CD4-positive, alpha-beta T cell (primary cell): ENCODE results near the gene PRDM16. TPM values are rescaled to one million over a fixed set of nuclear protein-coding genes. Genes with fewer than 3 reads are reported as not detected.

Experiments used
- ATAC-seq: fragments of 200-7000 bp; cut with Tn5 transposase; one replicate; pipeline ENCODE4 v1.10.0; 2022; ENCODE audit warnings: mild to moderate bottlenecking; ENCODE audit not compliant: poor library complexity
- CTCF ChIA-PET: fragments of 350-600 bp; sonication (Branson Sonifier 250); formaldehyde crosslinking; loops from one replicate; lab custom pipeline; 2021; ENCODE audit warnings: antibody characterized with exemption, inconsistent platforms; lab: Charles Lee
- POLR2A ChIA-PET: fragments of 350-600 bp; sonication (Branson Sonifier 250); formaldehyde crosslinking; loops from one replicate; lab custom pipeline; 2021; ENCODE audit warnings: antibody characterized with exemption, inconsistent platforms; lab: Charles Lee
- DNase-seq, 14 experiments: peaks; one replicate each; pipeline ENCODE4 v3.0.0-alpha.2; 2013 to 2020; ENCODE audit warnings: mixed read lengths in 2 of 14
- H3K27ac ChIP-seq, 2 donors: one replicate each; pipeline versions ENCODE4 v1.5.1 to v1.7.0; 2013; ENCODE audit warnings: low read length in 2 of 2, low read depth in 1 of 2, mild to moderate bottlenecking in 1 of 2
- H3K27me3 ChIP-seq, 2 experiments: 1 replicate in 1 of 2; 2 replicates in 1 of 2; pipeline versions ENCODE4 v1.6.1 to v1.7.0; 2013; ENCODE audit warnings: low read length in 2 of 2, control low read depth in 1 of 2, mild to moderate bottlenecking in 1 of 2, moderate library complexity in 1 of 2; ENCODE audit not compliant: insufficient read depth in 2 of 2, control insufficient read depth in 1 of 2
- H3K36me3 ChIP-seq: one replicate; pipeline ENCODE4 v1.6.1; 2013; ENCODE audit warnings: low read length, control low read depth; ENCODE audit not compliant: insufficient read depth
- H3K4me1 ChIP-seq: one replicate; pipeline ENCODE4 v1.6.1; 2013; ENCODE audit warnings: low read length, control low read depth; ENCODE audit not compliant: insufficient read depth
- H3K4me3 ChIP-seq: one replicate; pipeline ENCODE4 v1.5.1; 2013; ENCODE audit warnings: mild to moderate bottlenecking, low read length, moderate library complexity
- H3K9me3 ChIP-seq, 2 experiments: 1 replicate in 1 of 2; 2 replicates in 1 of 2; pipeline versions ENCODE4 v1.6.1 to v1.7.0; 2013; ENCODE audit warnings: low read length in 2 of 2, mild to moderate bottlenecking in 2 of 2, control low read depth in 1 of 2, moderate library complexity in 1 of 2; ENCODE audit not compliant: control insufficient read depth in 1 of 2, insufficient read depth in 1 of 2
- H3K27ac Mint-ChIP-seq: one replicate; pipeline ENCODE4 v1.8.0; 2020; ENCODE audit warnings: mixed read lengths
- H3K27me3 Mint-ChIP-seq: one replicate; pipeline ENCODE4 v1.8.0; 2021; ENCODE audit warnings: mixed read lengths
- H3K36me3 Mint-ChIP-seq: one replicate; pipeline ENCODE4 v1.8.0; 2021; ENCODE audit warnings: low read depth, mixed read lengths
- H3K4me1 Mint-ChIP-seq: one replicate; pipeline ENCODE4 v1.8.0; 2021; ENCODE audit warnings: low read depth, mixed read lengths
- H3K4me3 Mint-ChIP-seq: one replicate; pipeline ENCODE4 v1.8.0; 2020; ENCODE audit warnings: mild to moderate bottlenecking, mixed read lengths
- H3K9me3 Mint-ChIP-seq: one replicate; pipeline ENCODE4 v1.8.0; 2020; ENCODE audit warnings: mixed read lengths
- intact Hi-C, 2 experiments: fragments of 100-400 bp; cut with DNase I in 1 of 2; cut with micrococcal nuclease in 1 of 2; formaldehyde crosslinking; loops; one replicate each; pipeline versions ENCODE4 v1.15.1 to v1.9.0; 2023 to 2025; cut with DNase I, micrococcal nuclease
- total RNA-seq, 174 experiments: library from RNA in 2 of 174; stranded (reverse) in 2 of 174; gene quantifications; one replicate each; pipeline ENCODE4 v1.2.3 and lab custom pipeline; 2021 to 2026
- TF ChIP-seq, protein P1 (sequence below): fragments of 200-600 bp; IDR thresholded peaks from one replicate; pipeline ENCODE4 v1.8.0; 2022; ENCODE audit warnings: antibody characterized with exemption, mild to moderate bottlenecking

Gene PRDM16
- total RNA-seq, 2 experiments from 2014 or later = not detected

DNA sequence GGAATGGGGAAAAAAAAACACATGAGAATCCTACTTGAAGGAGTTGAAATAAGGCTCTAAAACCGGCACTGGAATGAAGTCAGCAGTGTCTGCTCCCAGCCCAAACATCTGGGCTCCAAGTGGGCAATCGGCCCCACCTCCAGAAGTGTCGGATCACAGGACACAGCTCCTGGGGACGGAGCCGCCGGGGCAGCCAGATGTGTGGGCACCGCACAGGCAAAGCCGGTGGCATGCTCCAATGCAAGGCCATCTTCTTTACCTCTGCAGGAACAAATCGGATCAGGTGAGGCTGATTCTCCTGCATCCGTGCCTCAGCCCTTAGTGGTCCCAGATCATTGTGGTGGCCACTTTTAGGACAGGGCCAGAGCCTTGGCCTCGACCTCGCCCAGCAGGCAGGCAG is 156.7 kb downstream of the PRDM16 start:
- Histone ChIP-seq H3K4me3 (no peak overlapping the region), H3K4me1 (no peaks in the 10 kb centered on the region), H3K27me3 (no peaks in the 10 kb centered on the region), H3K27ac (no peak overlapping the region), H3K9me3 (no peaks in the 10 kb centered on the region), H3K36me3 (no peaks in the 10 kb centered on the region)
- Mint-ChIP-seq H3K4me3 (no peak overlapping the region), H3K36me3 (no peaks in the 10 kb centered on the region), H3K27ac (no peak overlapping the region), H3K27me3 (no peaks in the 10 kb centered on the region), H3K4me1 (no peaks in the 10 kb centered on the region), H3K9me3 (no peaks in the 10 kb centered on the region)
- intact Hi-C loops = no loop called here
- POLR2A ChIA-PET = no interaction called here
- TF ChIP-seq, protein P1, sequence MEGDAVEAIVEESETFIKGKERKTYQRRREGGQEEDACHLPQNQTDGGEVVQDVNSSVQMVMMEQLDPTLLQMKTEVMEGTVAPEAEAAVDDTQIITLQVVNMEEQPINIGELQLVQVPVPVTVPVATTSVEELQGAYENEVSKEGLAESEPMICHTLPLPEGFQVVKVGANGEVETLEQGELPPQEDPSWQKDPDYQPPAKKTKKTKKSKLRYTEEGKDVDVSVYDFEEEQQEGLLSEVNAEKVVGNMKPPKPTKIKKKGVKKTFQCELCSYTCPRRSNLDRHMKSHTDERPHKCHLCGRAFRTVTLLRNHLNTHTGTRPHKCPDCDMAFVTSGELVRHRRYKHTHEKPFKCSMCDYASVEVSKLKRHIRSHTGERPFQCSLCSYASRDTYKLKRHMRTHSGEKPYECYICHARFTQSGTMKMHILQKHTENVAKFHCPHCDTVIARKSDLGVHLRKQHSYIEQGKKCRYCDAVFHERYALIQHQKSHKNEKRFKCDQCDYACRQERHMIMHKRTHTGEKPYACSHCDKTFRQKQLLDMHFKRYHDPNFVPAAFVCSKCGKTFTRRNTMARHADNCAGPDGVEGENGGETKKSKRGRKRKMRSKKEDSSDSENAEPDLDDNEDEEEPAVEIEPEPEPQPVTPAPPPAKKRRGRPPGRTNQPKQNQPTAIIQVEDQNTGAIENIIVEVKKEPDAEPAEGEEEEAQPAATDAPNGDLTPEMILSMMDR = no peak
- ATAC-seq (no peak), DNase-seq (no peak)
- CTCF ChIA-PET = no interaction called here

DNA sequence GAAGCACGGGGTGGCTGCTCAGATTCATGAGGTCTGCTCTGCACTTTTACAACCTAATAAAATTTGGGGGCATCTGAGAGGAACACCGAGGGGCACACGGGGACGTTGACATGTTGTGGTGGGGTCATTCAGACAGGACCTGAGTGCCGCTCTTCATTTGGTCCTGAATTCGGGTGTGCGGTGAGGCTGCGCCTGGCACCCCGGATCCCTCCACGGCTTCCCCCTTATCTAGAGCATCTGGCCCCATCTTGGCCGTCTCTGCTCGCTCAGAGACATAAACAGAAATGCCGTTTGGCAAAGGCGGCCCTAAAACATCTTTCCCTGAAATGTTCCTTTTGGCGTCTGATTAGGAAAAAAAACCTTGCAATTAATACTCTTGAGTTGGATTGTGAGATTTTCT is 157.2 kb downstream of the PRDM16 start:
- H3K9me3 ChIP-seq = no peaks in the 10 kb centered on the region
- H3K4me3 ChIP-seq = no peak overlapping the region
- ChIA-PET CTCF (no interaction called here), POLR2A (no interaction called here)
- no peaks in the 10 kb centered on the region for H3K27me3 ChIP-seq
- Mint-ChIP-seq H3K4me1 (no peaks in the 10 kb centered on the region), H3K27ac (no peak overlapping the region), H3K4me3 (no peak overlapping the region), H3K27me3 (no peaks in the 10 kb centered on the region), H3K36me3 (no peaks in the 10 kb centered on the region), H3K9me3 (no peaks in the 10 kb centered on the region)
- H3K36me3 ChIP-seq = no peaks in the 10 kb centered on the region
- TF ChIP-seq, protein P1 = no peak
- no peak overlapping the region for H3K27ac ChIP-seq
- no peaks in the 10 kb centered on the region for H3K4me1 ChIP-seq
- intact Hi-C loops = no loop called here
- no peak for DNase-seq
- ATAC-seq = no peak

DNA sequence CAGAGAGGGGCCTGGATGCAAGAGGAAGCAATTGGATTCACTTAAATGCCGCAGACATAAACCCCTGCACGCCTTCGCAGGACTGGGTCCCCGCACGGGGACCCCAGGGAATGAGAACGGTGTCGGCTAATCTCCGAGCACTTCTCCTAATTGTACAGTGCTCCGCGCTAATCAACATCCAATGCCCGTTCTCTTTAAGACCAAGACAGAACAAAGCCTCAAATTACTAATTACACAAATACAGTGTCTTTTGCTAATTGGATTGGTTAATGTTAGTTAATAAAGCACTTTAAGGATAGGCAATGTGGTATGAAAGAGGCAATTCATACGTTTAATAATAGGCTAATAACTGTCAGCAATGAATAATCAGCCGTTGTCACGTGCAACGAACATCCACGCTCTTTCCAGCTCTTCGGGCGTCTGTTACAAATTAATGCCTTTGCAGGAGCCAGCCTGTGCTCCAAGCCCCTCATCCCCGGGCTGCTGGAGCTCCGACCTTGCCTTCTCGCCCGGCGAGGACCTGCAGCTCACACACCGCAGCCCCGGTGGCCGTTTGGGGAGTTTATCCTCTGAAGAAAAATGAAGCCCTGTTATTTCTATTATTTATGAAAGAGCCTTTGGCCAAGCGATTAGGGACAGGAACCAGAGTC is 157.8 kb downstream of the PRDM16 start:
- H3K27me3 ChIP-seq = no peaks in the 10 kb centered on the region
- ChIA-PET POLR2A (no interaction called here), CTCF (no interaction called here)
- no peaks in the 10 kb centered on the region for H3K4me1 ChIP-seq
- H3K27ac ChIP-seq = no peak overlapping the region
- no peak overlapping the region for H3K27ac Mint-ChIP-seq
- H3K9me3 Mint-ChIP-seq = no peaks in the 10 kb centered on the region
- no peaks in the 10 kb centered on the region for H3K36me3 Mint-ChIP-seq
- no peaks in the 10 kb centered on the region for H3K9me3 ChIP-seq
- no peak overlapping the region for H3K4me3 Mint-ChIP-seq
- H3K36me3 ChIP-seq = no peaks in the 10 kb centered on the region
- TF ChIP-seq, protein P1 = no peak
- intact Hi-C loops = no loop called here
- ATAC-seq = no peak
- DNase-seq = no peak
- no peaks in the 10 kb centered on the region for H3K4me1 Mint-ChIP-seq
- H3K27me3 Mint-ChIP-seq = no peaks in the 10 kb centered on the region
- H3K4me3 ChIP-seq = no peak overlapping the region
